HG03139 (cell line): ENCODE data around the gene PTPA.
"Not testable (repeated sequence)": the region's sequence is repeated elsewhere in the genome, so short reads cannot be mapped to it uniquely, and the experiment has no call there.

Experiments
- ATAC-seq: cut with Tn5 transposase; IDR thresholded peaks from one replicate; pipeline ENCODE4 v1.9.1; 2021; ENCODE audit not compliant: unreplicated experiment

PTPA gene

DNA sequence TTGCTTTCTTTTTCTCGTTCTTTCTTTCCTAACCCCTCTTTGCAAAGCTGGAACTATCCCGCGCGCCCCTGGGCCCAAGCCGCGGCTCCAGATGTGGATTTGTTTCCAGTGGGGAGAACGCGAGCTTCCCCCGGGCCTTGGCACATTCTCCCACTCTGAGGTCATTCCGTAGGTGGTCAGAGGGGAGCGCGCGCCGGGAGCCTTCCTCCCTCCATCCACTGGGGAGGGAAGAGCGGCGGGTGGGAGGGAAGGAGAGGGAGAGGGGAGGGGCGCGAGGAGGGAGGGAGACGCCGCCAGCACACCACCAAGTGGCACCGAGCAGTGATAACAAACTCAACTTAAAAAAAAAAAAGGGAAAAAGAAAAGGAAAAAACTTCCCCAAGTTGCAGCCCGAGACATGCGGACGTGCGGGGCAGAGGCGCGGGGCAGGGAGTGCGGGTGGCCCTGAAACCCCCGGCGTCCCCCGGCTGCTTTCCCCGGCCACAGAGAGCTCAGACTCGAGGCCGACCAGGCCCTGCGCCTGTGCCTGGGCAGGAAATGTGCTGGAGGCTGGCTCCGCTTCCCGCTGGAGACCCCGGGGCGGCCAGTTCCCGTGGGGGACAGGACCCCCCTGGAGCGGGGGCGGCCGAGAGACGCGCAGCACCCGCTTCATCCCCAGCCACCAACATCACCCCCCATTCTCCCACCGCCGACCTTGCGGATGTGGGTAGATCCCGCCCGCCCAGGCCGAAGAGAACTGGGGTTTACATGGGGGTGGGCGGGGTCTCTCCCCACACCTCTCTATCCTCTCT is 63.7 kb downstream of the PTPA start:
- no peak for ATAC-seq

GRCh38 chr9:129175515-129175824 is 64.3 kb downstream of the PTPA start:
- no peak for ATAC-seq

- ATAC-seq = no peak
These were observed 64.8 kb downstream of the PTPA start for GRCh38 chr9:129175825-129176633.

GRCh38 chr9:129176701-129177442 is 65.7 kb downstream of the PTPA start:
- ATAC-seq = no peak

DNA sequence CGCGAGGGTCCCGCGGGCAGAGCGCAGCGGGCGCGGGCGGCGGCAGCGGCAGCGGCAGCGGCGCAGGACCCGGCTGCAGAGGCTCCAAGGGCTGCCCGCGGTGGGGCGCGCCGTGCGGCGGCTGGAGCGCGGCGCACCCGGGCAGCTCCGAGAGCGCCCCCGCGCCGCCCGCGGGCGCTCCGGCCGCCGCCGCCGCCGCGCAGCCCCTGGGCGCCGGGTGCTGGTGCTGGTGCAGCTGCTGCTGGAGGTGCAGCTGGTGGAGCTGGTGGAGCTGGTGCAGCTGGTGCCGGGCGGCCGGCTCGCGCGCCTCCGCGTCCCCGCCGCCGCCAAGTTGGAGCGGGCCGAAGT is 66.2 kb downstream of the PTPA start:
- peak; percentile 13 for ATAC-seq

DNA sequence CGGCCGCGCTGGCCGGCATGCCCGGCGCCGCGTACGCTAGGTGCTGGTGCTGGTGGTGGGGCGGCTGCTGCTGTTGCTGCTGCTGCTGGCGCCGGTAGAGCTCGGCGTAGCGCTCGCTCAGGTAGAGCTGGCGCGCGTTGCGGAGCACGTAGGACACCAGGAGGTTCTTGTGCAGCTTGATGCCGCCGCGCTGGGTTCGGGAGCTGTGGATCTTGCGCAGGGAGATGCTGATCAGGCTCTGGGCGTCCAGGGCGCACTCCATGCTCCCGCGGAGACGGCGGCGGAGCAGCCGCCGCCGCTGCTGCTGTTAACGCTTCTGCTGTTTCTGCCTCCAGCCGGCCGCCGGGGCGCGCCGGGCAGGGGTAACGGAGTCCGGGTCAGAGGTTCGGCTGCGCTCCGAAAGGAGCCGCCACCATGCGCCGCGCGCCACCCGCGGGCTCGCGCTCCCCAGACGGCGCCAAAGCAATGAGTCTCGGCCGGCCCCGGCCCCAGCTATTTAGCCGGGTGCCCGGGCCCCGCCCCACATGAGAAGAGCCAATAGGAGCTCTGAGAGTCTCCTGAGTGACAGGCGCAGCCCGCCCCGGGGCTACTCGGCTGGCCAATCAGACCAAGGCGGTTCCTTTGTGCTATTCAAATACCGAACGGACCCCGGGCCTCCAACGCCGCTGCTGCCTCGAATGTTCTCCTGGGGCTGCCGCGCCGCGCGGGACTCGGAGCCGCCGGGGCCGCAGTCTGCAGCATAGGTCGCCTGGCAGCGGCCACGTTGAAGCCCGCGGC is 66.8 kb downstream of the PTPA start, which contains the start of gene IER5L:
TSS of gene IER5L (minus strand) at position 471 of the 777 bp plus-strand sequence. CDS start at position 262, 209 bp downstream.
- ATAC-seq = peak; percentile 54

DNA sequence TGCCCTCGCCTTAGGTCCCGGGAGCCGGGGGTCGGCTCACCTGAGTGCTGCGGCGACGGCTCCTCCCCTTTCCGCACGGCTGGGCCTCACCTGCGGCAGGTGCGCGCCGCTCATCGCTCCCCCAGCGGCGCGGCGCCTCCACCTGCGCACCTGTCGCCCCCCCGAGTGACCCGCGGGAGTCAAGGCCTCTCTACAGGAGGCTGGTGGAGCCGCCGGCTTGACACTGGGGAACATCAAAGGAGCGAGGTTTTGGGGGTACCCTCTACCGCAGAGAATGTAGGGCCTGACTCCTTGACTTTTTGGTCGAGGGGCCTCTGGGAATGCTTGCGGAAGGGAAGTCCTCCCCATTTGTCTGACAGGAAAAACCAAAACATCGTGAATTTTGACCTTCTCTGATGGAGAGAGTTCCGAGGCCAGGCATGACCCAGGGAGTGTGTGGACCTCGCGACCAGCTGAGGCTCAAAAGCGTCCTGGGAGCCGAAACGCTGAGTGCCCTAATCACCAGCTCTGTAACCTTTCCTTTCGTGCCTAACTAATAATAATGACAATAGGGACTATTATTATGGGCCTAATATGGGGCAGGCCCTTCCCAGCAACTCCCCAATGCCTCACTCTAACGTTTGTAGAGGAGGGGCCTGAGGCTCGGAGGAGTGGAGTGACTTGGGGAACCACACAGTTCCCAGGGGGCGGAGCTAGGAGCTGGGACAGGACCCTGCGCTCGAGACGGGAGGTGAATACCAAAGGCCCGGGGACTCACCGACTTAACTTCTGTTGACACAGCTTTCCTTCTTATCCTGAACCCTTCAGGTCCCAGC is 67.6 kb downstream of the PTPA start:
- no peak for ATAC-seq

- no peak for ATAC-seq
These were observed 70.0 kb downstream of the PTPA start for GRCh38 chr9:129181246-129181645.

GRCh38 chr9:129182122-129182521 is 70.9 kb downstream of the PTPA start:
- no peak for ATAC-seq

- no peak for ATAC-seq
These were observed 71.6 kb downstream of the PTPA start for GRCh38 chr9:129182625-129183494.

- no peak for ATAC-seq
These were observed 72.4 kb downstream of the PTPA start for GRCh38 chr9:129183495-129184218.

DNA sequence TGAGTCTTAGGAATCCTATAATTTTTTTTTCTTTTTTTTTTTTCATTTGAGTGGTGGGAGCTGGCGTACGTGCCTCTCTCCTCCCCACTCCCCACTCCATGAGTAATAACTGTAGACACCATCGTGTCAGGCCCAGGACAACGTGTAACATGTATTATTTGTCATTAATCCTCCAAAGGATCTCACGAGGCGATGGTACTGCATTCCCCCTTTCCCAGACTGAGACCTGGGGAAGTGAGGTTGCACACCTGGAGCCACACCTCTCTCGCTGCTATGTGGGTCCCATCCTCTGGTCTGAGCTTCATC is 73.0 kb downstream of the PTPA start:
- ATAC-seq = no peak

- ATAC-seq = no peak
These were observed 73.4 kb downstream of the PTPA start for GRCh38 chr9:129184596-129185122.

DNA sequence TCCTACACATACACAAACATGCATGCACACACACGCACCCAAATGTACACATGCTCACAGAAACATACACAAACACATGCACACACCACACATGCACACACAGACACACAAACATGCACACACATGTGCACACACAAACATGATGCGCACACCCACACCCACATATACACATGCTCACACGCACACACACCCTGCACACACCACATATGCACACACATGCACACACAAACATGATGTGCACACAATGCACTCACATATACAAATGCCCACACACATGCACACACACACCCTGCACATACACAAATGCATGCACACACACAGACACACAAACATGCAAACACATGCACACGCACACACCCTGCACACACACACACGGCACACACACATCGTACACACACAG is 74.2 kb downstream of the PTPA start:
- ATAC-seq = no peak

- ATAC-seq = no peak
These were observed 74.8 kb downstream of the PTPA start for GRCh38 chr9:129185991-129186390.

DNA sequence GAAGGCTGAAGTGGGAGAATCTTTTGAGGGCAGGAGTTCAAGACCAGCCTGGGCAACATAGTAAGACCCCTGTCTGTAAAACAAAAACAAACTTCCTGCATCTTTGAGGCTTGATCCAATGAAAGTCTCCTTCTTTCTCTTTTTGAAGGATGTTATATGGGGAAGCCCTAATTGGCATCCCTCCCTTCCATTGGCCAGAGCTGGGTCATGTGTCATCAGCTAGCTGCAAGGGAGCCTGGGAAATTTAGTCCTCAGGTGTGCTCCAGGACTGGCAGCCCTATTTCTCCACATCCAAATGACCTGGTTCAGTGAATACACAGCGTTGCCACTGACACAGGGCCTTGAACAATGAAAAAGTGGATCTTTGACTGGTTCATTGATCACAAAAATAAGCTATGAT is 75.8 kb downstream of the PTPA start:
- ATAC-seq = no peak

DNA sequence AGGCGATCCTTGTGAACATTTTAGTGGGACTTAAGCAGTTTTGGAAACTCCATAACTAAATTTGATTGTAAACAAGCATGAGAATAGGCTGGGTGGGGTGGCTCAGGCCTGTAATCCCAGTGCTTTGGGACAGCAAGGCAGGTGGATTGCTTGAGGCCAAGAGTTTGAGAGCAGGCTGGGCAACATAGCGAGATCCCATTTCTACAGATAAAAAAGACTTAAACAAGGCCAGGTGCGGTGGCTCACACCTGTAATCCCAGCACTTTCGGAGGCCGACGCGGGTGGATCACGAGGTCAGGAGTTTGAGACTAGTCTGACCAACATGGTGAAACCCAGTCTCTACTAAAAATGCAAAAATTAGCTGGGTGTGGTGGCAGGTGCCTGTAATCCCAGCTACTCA is 78.8 kb downstream of the PTPA start:
- not testable (repeated sequence) for ATAC-seq

DNA sequence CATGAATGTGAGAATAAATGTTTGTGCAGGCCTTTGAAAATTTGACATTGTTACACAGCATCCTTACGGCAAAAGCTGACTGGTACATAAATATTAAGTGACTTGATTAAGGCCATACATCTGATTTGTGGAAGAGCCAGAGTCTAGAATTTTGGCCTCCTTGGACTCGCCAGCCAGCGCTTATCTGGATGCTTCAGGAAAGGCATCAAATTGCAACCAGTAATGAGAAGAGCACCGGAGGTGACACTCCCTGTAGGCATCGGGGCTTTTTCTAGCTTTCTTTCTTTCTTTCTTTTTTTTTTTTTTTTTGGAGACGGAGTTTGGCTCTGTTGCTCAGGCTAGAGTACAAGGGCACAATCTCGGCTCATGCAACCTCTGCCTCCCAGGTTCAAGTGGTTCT is 80.0 kb downstream of the PTPA start:
- no peak for ATAC-seq
